GM18517 (cell line): ENCODE data around the gene DUSP10.
A peak's percentile ranks its signal among the peaks of the same experiment; 100 is the strongest.

Source experiments
- ATAC-seq: cut with Tn5 transposase; IDR thresholded peaks from one replicate; pipeline ENCODE4 v1.9.1; 2021; ENCODE audit warnings: mild to moderate bottlenecking, moderate library complexity; ENCODE audit not compliant: unreplicated experiment

The DUSP10 gene

DNA sequence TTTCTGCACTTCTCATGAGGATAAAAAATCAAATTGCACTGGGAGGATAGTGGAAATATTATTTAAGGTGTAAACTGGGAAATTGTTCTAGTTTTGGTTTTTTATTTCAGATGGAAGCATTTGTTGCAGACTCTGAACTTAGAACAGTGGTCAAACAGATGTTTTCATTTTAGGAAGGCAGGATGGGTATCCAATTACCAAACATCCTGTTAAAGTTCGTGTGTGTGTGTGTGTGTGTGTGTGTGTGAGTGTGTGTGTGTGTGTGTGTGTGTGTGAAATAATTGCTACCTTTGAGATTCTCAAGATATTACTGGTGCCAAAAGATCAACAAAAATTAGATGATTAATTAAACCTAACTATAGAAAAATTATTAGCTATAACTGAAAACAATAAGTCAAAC lies 24.3 kb upstream of the DUSP10 start:
- no peak for ATAC-seq

DNA sequence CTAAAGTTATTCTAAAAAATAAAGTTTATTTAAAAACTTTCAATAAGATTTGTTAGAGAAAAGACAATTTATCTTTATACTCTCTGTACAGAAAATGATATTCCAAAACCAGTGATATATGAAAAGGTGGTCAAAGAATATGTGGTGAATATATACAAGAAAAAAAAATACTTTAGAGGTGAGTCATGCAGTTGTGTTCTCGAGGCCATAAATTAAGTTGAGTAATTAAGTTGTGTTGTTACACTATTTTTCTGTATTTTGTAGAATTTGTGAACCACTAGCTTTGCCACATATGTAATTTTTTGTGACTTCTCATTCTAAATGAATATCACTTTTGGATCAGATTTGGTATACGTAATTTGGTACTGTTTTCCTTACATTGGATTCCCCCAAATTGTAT lies 23.6 kb upstream of the DUSP10 start:
- ATAC-seq, result no peak

DNA sequence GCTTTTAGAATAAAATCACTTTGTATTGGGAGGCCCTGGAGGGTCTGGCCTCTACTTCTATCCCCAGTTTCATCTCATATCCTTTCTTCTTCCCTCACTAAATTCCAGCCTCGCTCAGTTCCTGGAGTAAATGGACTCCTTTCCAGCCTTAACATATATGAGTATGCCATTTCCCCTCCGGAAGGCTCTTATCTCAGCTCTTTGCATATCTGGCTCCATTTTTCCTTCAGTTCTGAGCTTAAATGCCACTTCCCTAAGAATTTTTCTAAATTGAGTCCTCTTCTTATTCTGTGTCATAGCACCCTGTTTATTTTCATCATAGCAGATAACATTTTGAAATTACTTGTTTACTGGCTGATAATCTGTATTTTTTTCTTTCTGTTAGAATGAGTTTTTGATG lies 20.2 kb upstream of the DUSP10 start:
- no peak for ATAC-seq

DNA sequence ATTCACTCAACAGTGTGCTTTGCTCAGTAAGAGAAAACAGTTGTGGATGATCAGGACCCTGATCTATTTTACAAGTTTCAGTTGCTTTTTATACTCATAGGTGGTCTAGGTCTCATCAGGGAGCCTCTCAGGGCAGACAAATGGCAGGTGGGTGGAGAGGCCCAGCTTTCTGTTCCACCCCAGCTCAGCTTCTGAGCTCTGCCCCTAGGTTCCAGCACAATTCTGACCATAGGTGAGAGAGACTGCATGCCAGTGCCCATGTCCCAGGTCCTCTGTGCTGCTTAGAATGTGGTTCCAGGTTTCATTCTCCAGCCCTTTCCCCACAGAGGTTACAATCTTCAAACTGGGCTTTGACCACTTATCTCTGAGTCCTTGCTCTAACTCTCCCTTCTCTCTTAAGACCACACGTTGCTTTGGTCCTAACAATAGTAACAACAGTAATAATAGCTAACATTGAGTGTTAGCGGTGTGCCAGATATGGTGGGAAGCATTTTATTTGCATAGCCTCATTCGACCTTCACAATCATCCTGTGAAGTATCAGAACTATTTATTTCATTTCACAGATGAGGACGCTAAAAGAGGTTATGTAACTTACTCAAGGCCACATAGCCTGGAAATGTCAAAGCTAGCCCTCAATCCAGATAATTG lies 19.6 kb upstream of the DUSP10 start:
- ATAC-seq, result peak; percentile 80

DNA sequence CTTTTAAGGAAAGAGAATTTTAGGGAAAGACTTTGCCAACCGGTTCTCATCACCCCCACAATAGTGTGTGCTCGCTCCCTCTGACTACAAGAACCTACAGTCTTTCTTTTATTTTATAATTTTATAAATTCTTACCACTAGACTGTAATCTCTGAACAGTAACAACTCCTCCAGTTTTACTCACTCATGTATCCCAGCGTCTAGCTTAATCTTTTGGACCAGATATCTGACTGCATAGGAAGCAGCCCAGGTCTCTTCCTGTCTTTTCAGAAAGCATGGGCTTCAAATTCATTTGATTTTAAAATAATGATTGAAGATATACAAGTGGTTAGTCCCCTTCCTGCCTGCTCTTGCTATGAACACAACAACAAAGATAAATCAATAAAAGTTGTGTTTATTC lies 19.0 kb upstream of the DUSP10 start:
- peak; percentile 1 for ATAC-seq

DNA sequence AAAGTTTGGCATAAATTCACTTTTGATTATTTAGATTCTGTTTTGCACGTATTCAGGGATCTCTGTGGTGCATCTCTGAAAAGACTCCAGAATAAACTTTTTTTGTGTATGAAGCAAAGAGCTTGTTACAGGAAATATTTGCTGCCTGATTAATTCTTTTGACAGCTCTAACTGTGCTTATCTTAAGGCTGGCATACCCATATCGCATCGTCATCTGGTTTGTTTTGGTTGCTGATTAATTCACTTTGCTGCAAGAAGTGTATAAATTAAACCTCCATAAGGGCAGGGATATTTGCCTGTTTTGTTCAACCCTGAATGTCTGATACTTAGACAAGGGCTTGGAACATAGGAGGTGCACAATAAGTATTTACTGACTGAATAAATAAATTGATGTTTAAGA lies 17.5 kb upstream of the DUSP10 start:
- no peak for ATAC-seq

DNA sequence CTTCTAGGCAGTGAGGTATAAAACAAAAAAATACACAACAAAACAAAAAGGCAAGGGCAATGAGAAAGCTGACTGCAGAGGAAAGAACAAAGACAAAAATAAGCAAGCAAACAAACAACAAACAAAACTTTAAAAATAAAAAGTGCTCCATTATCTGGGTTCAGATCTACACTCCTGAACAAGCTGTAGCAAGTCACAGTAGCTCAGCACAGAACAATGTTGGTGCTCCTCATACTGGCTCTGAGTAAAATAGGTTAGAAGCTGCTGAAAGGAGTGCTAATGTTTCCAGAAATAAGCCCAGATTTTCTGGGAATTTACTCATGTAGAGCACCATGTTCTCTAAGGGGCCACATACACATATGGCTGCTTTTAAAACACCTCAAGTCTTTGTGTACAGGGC lies 16.6 kb upstream of the DUSP10 start:
- ATAC-seq, result no peak

DNA sequence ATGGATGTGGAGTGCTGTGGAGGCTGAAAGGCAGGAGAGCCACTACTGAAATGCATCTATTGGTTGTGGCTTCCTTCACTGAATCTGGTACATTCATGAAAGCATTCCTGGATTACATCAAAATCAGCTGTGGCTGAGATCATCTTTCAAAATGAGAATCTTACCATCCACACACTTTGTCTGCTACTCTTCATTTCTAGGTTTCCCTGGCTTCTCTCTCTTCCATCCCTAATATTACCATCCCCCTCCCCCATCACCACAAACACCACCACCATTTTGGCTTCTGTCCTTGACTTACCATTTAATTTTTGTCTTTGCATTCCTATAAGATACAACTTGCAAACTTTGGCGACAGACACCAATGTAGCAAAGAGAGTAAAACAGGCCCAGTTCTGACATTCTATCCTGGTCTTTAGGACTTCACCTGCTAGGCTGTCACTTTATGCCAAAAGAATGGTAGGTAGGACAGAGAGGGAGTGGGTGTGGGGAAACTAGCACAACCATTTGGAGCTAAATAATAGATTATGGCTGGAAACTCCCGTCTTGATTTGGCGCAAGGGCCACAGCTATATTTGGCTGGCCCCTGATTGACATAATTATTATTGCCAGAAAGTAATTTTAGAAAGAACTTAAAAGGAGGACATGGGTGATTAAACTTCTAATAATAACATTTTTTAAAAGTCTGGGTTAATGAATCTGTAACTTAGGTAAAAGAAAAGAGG lies 15.1 kb upstream of the DUSP10 start:
- ATAC-seq, result no peak

DNA sequence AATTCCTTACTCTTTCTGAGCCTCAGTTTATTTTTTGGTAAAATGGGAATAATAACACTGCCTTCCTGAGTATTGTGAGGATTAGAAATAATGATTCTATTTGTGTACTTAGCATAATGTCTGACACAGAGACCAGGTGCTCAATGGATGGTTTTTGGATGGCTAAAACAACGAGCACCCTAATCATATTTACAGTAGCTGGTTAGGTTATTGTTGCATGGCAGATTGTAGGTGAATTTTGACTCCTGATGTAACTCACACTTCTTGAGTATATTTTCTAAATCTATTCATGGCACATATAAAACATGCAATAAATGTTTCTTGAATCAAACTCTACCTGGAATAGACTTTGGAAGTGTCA lies 11.9 kb upstream of the DUSP10 start:
- peak; percentile 37 for ATAC-seq

DNA sequence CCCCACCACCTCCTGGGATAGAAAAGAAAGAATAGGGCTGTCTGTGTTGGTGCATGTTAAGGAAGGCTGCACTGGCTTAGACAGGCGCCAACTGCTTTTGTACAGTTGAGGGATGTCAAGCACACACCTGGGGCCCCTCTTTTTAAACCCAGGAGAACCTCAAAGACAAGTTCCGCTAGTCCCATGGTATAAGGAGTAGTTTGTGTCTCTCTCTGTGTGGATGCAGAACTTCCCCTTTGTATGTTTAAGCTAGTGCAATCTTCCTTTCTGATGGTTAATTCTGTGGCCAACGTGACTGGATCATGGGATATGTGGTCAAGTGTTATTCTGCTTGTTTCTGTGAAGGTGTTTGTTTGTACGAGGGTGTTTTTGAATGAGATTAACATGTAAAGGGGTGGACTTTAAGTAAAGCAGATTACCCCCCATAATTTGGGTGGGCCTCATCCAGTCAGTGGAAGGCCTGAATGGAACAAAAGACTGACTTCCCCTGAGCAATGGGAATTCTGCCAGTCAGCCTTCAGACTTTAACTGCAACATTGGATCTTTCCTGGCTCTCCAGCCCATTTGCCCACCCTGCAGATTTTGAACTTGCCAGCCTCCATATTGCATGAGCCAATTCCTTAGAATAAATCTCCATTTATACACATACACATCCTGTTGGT lies 9.5 kb upstream of the DUSP10 start:
- no peak for ATAC-seq

DNA sequence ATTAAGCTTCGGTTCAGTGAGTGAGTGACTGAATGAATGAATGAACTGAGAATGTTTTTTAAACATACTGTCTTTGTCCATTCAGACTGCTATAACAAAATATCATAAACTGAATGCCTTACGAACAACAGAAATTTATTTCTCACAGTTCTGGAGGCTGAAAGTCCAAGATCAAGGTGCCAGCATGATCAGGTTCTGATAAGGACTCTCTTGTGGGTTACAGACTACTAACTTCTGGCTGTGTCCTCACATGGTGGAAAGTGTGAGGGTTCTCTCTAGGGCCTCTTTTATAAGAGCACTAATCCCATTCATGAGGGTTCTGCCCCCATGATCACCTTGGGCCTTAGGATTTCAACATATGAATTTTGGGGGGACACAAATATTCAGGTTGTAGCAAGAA lies 7.1 kb upstream of the DUSP10 start:
- no peak for ATAC-seq

DNA sequence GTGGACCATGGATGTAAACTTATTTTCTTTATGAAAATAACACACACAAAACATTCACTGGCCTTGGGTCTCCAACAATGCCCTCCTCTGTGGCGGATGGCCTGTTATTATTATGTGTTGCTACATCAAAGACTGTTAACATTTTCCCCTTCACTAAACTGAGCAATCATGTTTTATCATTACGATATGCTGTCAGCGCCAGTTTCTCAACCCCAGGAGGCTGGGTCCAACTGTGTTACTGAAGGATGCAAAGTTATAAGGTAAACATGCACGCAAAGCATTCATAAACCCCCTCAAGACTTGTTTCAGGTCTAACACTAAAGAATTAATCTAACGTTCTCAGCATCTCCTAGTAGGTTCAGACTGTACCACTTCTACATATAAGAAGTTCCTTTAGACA lies 6.0 kb upstream of the DUSP10 start:
- ATAC-seq, result no peak

DNA sequence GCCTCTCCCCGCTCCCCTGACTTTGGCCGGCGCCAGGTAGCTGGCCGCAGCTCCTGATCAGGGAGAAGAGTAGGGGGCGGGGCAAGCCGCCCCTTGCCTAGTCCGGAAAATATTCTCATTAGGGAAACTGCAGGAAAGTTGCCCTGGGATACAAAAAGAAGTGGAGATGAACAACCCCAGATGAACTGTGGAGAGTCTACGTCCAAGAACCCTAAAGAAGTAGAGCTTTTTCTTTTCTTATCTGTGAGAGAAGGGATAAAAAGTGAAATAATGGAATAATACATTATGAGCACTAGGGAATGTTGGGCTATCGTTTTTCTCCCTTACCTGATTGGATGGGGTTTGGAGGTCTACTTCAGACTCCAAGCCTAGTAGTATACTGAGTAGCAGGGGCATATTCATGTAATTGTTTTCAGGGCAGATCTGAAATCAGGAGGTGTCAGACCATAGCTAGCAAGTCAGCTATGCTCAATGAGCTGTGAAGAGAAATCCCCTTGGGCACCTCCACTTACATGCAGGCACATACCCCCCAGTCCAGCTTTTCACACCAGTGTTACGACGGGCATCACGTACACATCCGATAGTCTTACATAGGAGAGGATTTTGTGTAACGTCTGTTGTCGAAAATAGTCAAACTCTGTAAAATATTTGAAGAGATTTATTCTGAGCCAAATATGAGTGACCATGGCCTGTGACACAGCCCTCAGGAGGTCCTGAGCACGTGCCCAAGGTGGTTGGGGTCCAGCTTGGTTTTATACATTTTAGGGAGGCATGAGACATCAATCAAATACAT lies 1.7 kb upstream of the DUSP10 start:
- ATAC-seq, result peak; percentile 27

DNA sequence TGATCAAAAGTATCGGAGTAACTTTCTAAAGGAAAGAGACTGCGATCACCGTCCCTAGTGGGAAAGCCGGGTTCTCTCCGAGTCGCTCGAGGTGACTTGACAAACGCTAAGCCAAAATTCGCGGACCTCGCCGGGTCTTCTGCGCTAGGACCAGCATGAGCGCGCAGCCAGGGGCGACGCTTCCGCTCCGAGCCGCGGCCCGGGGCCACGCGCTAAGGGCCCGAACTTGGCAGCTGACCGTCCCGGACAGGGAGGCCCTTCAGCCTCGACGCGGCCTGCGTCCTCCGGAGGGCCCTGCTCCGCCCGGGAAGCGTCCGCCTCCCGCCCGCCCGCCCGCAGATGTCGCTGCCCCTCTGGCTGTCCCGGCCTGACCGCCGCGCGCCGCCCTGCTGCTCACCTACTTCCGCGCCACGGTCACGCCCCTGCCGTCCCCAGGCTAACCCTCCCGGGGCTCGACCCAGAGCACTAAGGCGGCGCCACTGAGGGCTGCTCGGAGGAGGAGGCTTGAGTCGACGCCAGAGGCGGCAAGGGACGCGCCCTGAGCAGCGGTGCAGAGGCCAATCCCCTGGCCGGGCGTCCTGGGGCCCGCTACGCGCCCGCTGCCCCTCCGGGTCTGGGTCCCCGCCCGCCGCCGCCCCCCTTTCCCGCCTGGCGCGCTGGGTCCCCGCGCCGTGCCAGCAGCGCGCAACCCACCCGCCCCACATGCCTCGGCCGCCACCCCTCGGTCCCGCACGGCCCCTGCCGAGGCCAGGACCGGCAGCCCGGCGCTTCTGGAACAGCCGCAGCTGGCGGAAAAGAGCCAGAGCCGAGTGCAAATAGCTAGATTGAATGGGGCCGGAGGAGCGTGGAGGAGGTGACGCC lies 896 bp upstream of the DUSP10 start:
- ATAC-seq, result peak; percentile 32

DNA sequence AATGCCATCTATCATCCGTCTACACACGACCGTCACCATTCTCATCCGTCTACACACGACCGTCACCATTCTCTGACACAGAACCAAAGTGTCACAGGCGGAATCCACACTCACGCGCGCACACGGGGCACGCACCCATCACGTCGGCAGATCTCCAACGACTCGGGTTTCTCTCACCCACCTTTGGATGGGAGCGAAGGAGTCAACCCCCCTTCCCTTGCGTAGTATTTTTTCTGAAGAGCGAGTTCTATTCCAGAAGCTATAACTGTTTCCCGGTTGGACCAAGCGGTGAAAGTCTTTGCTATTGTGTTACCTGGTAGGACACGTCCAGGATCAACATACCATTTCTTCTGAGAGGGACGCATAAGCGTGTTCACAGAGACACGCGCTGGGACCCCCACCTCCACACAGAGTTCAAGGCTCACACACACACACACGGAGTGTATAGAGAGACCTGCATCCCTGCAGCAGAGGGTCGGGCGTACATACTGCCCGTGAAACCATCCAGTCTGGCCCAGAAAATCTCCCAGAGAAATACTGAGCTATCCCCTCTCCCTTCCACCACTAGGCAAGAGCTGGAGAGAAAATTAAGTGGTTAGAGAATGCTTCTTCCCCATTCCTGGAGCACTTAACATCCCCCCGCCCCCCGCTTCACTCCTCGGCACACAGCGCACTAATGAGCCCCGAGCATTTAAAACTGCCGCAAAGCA lies 741 bp downstream of the DUSP10 start:
- ATAC-seq, result no peak

DNA sequence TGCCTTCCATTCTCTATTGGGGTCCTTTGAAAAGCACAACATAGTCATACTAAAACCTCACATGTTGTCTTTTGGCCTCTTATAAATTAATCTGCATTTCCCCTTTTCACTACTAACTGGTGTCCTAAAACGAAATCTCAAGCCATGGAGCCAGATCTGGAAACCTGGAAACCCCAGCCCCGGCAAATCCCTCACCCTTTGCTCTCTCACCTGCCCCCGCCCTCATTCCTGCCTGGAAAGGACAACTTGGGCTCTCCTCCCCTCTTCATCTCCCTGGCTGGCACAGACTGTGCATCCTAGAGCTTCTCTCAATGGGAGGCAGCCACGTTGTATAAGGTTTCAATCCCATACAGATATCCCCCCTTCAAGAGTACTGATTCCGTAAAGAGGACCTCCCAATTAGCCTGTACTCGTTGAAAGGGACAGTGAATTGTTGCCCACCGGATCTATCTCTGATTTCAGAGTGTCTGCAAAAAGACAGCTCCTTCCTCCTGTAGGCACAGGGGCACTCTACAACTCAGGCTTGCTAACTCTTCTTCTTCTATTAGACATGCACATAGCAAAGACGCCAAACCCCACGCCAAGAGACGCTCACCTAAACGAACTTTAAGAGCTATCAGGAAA lies 1.4 kb downstream of the DUSP10 start:
- no peak for ATAC-seq

DNA sequence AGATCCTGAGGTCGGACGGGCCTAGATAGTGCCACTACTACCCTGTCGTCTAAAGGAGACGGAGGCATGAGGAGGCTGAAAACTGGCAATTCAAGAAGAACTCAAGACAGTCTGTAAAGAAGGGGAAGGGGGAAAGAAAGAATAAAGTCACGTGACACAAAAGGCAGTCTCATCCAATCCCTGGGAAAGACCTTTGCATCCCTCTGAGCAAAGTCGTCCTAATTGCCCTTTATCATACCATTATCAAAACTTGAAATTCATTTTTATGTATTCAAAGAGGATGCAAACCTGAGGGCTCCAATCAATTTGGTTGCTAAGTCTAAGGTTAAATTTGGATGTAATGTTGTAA lies 2.2 kb downstream of the DUSP10 start:
- ATAC-seq, result no peak

DNA sequence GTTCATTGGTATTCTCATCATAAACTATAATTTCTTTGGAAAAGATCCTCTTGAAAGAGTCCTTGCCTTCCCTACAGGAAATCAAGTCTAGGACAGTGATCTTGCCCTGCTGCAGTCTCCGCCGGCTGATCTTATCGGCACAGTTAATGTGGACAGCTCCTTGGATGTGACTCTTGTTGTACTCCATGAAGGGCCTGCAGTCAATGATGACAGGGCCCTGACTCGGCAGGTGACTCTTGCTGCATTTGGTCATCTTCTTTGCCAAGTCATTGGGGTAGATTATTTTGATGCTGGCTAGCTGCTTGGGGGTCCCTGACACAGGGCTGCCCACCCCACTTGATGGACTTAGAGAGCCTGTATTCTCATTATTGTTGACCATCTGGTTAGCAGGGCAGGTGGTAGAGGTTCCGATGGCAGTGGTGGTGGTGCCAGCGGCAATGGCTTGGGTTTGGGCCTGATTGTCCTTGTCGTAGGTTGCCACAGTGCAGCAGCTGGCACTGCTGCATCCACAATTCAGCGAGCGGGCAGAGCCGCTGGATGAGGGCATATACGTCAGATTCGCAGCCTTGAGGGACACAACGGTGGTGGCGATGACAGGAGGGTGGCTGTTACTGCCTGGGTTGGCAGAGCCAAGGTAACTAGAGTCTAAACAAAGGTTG lies 2.7 kb downstream of the DUSP10 start:
- ATAC-seq, result no peak

DNA sequence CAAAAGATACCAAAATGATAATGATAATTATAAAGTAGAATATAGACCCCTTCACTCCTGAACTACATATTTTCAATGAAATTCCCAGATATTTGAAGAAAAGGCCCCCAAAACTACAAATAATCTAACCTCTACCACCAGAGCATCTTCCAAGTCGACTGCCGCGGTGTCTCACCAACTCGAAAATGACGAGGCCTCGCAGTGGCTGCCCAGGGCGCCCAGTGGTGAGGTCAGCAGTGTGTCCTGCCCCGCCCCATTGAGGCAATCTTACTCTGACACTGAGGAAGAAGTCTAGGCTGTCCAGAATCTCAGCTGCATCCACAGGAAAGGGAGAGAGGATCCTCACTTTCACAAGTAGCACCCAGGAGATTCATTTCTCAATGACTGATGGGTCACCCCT lies 5.2 kb downstream of the DUSP10 start:
- ATAC-seq, result no peak
